ENCODE results near the gene PARN.

DNA sequence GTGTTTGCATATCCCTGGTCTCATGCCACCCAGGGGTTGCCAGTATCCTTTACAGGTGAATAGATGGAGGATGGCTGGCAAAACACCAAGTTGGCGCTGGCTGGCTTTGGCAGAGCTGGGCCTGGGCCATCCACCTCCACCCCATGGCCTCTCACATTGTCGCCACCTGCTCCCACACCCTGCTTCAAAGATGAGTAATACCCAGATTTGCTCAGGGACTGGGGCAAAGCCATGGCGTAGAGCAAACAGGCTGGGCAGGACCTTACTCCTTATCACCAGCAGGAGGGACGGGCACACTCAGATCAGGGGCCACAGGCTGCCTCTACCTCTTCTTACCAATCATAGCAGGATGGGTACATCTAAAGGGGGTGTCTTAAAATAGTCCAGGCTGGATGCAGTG is 39.7 kb upstream of the PARN start:
- no peak for TF ChIP-seq POLR2A (IDR thresholded peaks at IDR 0.05)
- TF ChIP-seq, protein P1, sequence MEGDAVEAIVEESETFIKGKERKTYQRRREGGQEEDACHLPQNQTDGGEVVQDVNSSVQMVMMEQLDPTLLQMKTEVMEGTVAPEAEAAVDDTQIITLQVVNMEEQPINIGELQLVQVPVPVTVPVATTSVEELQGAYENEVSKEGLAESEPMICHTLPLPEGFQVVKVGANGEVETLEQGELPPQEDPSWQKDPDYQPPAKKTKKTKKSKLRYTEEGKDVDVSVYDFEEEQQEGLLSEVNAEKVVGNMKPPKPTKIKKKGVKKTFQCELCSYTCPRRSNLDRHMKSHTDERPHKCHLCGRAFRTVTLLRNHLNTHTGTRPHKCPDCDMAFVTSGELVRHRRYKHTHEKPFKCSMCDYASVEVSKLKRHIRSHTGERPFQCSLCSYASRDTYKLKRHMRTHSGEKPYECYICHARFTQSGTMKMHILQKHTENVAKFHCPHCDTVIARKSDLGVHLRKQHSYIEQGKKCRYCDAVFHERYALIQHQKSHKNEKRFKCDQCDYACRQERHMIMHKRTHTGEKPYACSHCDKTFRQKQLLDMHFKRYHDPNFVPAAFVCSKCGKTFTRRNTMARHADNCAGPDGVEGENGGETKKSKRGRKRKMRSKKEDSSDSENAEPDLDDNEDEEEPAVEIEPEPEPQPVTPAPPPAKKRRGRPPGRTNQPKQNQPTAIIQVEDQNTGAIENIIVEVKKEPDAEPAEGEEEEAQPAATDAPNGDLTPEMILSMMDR (IDR thresholded peaks at IDR 0.05): no peak

All from breast epithelium (tissue), 3 donors.